Large intestine (tissue), 3 donors: Measurements from ENCODE around the gene BICD1. TPM values are rescaled to one million over a fixed set of nuclear protein-coding genes. Genes with fewer than 3 reads are reported as not detected.
A peak's percentile ranks its signal among the peaks of the same experiment; 100 is the strongest.

Source experiments
- DNase-seq, 2 donors: peaks; one replicate each; pipeline versions ENCODE4 v3.0.0 to v3.0.0-alpha.2; 2013
- H3K27ac ChIP-seq: one replicate; pipeline ENCODE4 v1.5.1; 2013; ENCODE audit warnings: low read length
- H3K27me3 ChIP-seq: 2 replicates; pipeline ENCODE4 v1.6.1; 2013; ENCODE audit warnings: low read length; ENCODE audit not compliant: control insufficient read depth, insufficient read depth
- H3K36me3 ChIP-seq: 2 replicates; pipeline ENCODE4 v1.6.1; 2013; ENCODE audit warnings: low read length; ENCODE audit not compliant: control insufficient read depth, insufficient read depth
- H3K4me1 ChIP-seq: one replicate; pipeline ENCODE4 v1.6.1; 2013; ENCODE audit warnings: low read length; ENCODE audit not compliant: control insufficient read depth, insufficient read depth
- H3K4me3 ChIP-seq: one replicate; pipeline ENCODE4 v1.5.1; 2013; ENCODE audit warnings: low read length
- H3K9me3 ChIP-seq: one replicate; pipeline ENCODE4 v1.6.1; 2013; ENCODE audit warnings: mild to moderate bottlenecking, low read depth, low read length, moderate library complexity; ENCODE audit not compliant: control insufficient read depth
- WGBS: methylation state at CpG from one replicate; pipeline ENCODE4 v1.1.5; 2013; ENCODE audit warnings: low lambda C conversion rate; ENCODE audit not compliant: insufficient coverage; 5-methylcytosine and 5-hydroxymethylcytosine counted together
- polyA plus RNA-seq: library from polyadenylated mRNA; unstranded; fragments of 120-200 nt; gene quantifications from one replicate; pipeline ENCODE4 v1.2.1, GENCODE V29; 2013

The BICD1 gene
- polyA plus RNA-seq, 1 donor, result 15.4 TPM

- Histone ChIP-seq H3K36me3 (no peaks in the 10 kb centered on the region), H3K27me3 (no peaks in the 10 kb centered on the region), H3K9me3 (no peaks in the 10 kb centered on the region), H3K27ac (no peak overlapping the region), H3K4me1 (no peaks in the 10 kb centered on the region), H3K4me3 (no peak overlapping the region)
- 100% methylated on average over 1 of the region's 4 CpGs for WGBS
- no peak for DNase-seq
Measured at GRCh38 chr12:32255588-32255987, 148.9 kb downstream of the BICD1 start.

GRCh38 chr12:32257695-32258496, 151.2 kb downstream of the BICD1 start:
- no peaks in the 10 kb centered on the region for H3K36me3 ChIP-seq
- DNase-seq, result no peak
- no peaks in the 10 kb centered on the region for H3K4me1 ChIP-seq
- 90% methylated on average over 2 of the region's 7 CpGs for WGBS
- no peaks in the 10 kb centered on the region for H3K27me3 ChIP-seq
- no peak overlapping the region for H3K4me3 ChIP-seq
- no peak overlapping the region for H3K27ac ChIP-seq
- H3K9me3 ChIP-seq, result no peaks in the 10 kb centered on the region

GRCh38 chr12:32260696-32261095, 154.0 kb downstream of the BICD1 start:
- Histone ChIP-seq H3K4me3 (no peak overlapping the region), H3K9me3 (no peaks in the 10 kb centered on the region), H3K27ac (no peak overlapping the region), H3K27me3 (no peaks in the 10 kb centered on the region), H3K36me3 (no peaks in the 10 kb centered on the region), H3K4me1 (peaks cover 7% of the 10 kb centered on the region)
- WGBS, result 100% methylated on average over 1 of the region's 3 CpGs
- DNase-seq, result no peak

GRCh38 chr12:32261638-32262037, 155.0 kb downstream of the BICD1 start:
- Histone ChIP-seq H3K4me3 (no peak overlapping the region), H3K4me1 (peaks cover 7% of the 10 kb centered on the region), H3K27ac (no peak overlapping the region), H3K9me3 (no peaks in the 10 kb centered on the region), H3K36me3 (no peaks in the 10 kb centered on the region), H3K27me3 (no peaks in the 10 kb centered on the region)
- WGBS, result no CpG with 5 or more reads among the region's 1 CpG
- DNase-seq, result no peak

GRCh38 chr12:32264961-32265360, 158.3 kb downstream of the BICD1 start:
- H3K36me3 ChIP-seq, result no peaks in the 10 kb centered on the region
- H3K27me3 ChIP-seq, result no peaks in the 10 kb centered on the region
- no peak overlapping the region for H3K4me3 ChIP-seq
- no peaks in the 10 kb centered on the region for H3K9me3 ChIP-seq
- DNase-seq, result peak; percentile 70 to 81
- 0% methylated on average over 1 of the region's 5 CpGs for WGBS
- peak overlapping the region; percentile 57 for H3K27ac ChIP-seq
- H3K4me1 ChIP-seq, result peaks cover 10% of the 10 kb centered on the region

- no peaks in the 10 kb centered on the region for H3K9me3 ChIP-seq
- peak overlapping the region; percentile 49 for H3K27ac ChIP-seq
- peaks cover 10% of the 10 kb centered on the region for H3K4me1 ChIP-seq
- no peaks in the 10 kb centered on the region for H3K36me3 ChIP-seq
- no peaks in the 10 kb centered on the region for H3K27me3 ChIP-seq
- DNase-seq, result no peak
- no peak overlapping the region for H3K4me3 ChIP-seq
- WGBS, result 97% methylated on average over 4 of the region's 7 CpGs
Measured at GRCh38 chr12:32265456-32265855, 158.8 kb downstream of the BICD1 start.

- Histone ChIP-seq H3K4me3 (no peak overlapping the region), H3K27ac (no peak overlapping the region), H3K9me3 (no peaks in the 10 kb centered on the region), H3K4me1 (peaks cover 13% of the 10 kb centered on the region), H3K36me3 (no peaks in the 10 kb centered on the region), H3K27me3 (no peaks in the 10 kb centered on the region)
- DNase-seq, result no peak
- 63% methylated on average over 1 of the region's 3 CpGs for WGBS
Measured at GRCh38 chr12:32265951-32266350, 159.3 kb downstream of the BICD1 start.

- WGBS, result 88% methylated on average over 1 of the region's 5 CpGs
- H3K4me1 ChIP-seq, result peaks cover 20% of the 10 kb centered on the region
- H3K9me3 ChIP-seq, result no peaks in the 10 kb centered on the region
- no peaks in the 10 kb centered on the region for H3K27me3 ChIP-seq
- no peak overlapping the region for H3K4me3 ChIP-seq
- no peak for DNase-seq
- no peaks in the 10 kb centered on the region for H3K36me3 ChIP-seq
- no peak overlapping the region for H3K27ac ChIP-seq
Measured at GRCh38 chr12:32266756-32267155, 160.1 kb downstream of the BICD1 start.

- no peaks in the 10 kb centered on the region for H3K9me3 ChIP-seq
- H3K36me3 ChIP-seq, result no peaks in the 10 kb centered on the region
- H3K4me3 ChIP-seq, result no peak overlapping the region
- 20% methylated on average over 1 of the region's 10 CpGs for WGBS
- peaks cover 23% of the 10 kb centered on the region for H3K4me1 ChIP-seq
- no peaks in the 10 kb centered on the region for H3K27me3 ChIP-seq
- peak overlapping the region; percentile 37 for H3K27ac ChIP-seq
- DNase-seq, result peak in 1 of 2 donors; percentile 36
Measured at GRCh38 chr12:32270818-32271710, 164.4 kb downstream of the BICD1 start.

GRCh38 chr12:32272465-32272864, 165.8 kb downstream of the BICD1 start:
- H3K4me3 ChIP-seq, result no peak overlapping the region
- WGBS, result no CpG with 5 or more reads among the region's 2 CpGs
- no peaks in the 10 kb centered on the region for H3K9me3 ChIP-seq
- DNase-seq, result no peak
- no peak overlapping the region for H3K27ac ChIP-seq
- H3K36me3 ChIP-seq, result no peaks in the 10 kb centered on the region
- peaks cover 23% of the 10 kb centered on the region for H3K4me1 ChIP-seq
- H3K27me3 ChIP-seq, result no peaks in the 10 kb centered on the region
